ENCODE results near the gene ECE1.

The ECE1 gene

GRCh38 chr1:21313886-21314721 lies 23.8 kb upstream of the ECE1 start:
- peak in 6 of 42 donors; percentile 37 to 69 (median 52) for DNase-seq
- intact Hi-C loops (cut with DNase I): no loop called here

GRCh38 chr1:21313203-21313885 lies 23.1 kb upstream of the ECE1 start:
- no peak for DNase-seq
- intact Hi-C loops (cut with DNase I): no loop called here

- intact Hi-C loops (cut with DNase I): no loop called here
- no peak for DNase-seq
Observed at GRCh38 chr1:21312407-21312992, 22.2 kb upstream of the ECE1 start.

DNA sequence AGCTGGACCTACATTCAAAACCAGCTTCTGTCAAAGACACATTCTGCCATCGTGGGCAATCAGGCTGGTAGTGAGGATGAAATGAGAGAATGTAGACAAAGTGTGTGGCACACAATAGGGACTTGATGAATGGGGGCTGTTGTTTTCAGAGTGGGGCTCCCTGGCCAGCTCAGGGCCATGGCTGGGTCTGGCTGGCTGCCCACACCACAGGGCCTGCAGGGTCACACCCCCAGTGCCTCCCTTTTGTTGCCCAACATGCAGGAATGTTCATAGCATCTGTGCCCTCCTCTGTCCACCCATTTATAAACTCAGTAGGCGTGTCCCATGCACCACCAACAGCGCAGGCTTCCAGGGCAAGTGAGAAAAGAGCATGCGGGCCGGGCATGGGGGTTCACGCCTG lies 20.8 kb upstream of the ECE1 start:
- DNase-seq: peak; percentile 57 to 97 (median 87)
- intact Hi-C loops (cut with DNase I): no loop called here

DNA sequence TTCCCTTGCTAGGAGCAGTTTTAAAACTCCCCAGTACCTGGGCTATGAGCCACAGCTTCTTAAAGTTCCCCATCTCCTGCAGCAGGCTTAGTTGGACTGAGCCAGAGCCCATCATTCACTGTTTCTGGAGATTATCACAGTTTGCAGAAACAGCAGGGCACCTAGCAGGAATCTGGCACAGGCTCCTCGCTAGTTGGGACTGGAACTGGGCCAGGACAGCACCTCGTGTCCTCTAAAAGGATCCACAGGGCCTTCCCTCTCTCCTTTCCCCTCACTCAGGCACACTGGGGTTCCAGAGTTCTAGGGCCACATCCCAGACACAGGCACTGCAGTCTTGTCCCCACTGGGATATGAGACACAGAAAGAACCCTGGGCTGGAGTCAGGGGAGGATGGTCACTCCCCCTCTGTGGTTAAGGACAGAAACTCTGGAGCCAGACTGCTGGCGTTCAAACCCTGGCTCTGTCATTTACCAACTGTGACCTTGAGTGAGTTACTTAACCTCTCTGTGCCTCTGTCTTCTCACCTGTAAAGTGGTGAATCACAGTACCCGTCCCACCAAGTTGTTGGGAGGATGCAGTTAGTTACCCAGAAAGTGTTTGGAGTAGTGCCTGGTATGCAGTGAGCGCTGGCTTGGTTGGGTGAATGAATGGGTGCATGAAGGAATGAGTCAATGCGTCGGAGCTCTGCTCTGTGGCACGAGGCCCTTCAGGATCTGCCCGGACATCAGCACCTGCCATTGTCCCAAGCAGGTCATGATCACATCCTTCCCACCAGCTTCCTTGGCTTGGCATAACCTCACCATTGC lies 18.8 kb upstream of the ECE1 start:
- DNase-seq: peak in 1 of 42 donors; percentile 6
- intact Hi-C loops (cut with DNase I): no loop called here

GRCh38 chr1:21308330-21308729 lies 18.1 kb upstream of the ECE1 start:
- intact Hi-C loops (cut with DNase I): no loop called here
- DNase-seq: no peak

DNA sequence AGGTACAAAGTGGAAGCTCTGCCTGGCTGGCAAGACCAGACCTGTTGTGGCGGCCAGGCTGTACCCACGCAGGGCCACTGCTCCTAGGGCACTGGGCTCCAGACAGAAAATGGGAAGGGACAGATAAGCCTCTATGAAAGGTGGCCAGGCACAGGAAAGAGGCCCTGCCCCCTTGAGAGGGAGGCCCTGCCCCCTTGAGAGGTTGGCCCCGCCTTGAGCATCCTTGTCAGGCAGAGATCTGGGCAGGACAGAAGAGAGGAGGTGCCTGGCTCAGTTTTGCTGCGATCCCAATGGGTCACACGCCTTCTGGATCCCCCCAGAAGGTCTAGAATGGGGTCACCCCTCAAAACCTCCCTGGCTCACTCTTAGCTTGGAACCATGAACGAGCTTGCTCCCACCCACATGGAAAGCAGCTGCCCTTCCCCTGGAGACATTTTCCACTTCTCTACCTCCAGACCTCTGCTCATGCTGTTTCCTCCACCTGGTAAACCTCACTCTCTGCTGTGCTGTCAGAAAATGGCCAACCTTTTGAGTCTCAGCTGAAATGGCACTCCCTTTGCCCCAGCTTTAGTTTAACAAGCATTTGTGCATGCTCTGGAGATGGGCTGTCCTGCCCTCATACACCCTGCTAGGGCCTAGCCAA lies 17.5 kb upstream of the ECE1 start:
- intact Hi-C loops (cut with DNase I): no loop called here
- peak in 1 of 42 donors; percentile 5 for DNase-seq

DNA sequence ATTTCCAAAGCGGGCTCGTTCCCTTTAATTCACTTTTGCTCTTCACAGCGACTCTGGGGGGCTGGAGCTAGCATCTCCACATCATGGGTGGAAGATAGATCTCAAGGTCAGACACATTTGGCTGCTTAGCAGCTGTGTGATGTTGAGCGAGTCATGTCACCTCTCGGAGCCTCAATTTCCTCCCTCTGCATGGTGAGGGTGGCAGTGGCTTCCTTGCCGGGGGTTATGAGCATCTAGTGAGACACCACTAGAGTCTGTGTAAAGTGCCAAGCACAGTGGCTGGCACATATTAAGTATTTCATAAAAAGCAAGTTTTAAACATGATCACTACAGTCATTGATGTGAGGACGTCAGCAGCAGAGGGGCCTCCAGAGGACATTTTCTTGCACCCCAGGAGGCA lies 16.9 kb upstream of the ECE1 start:
- no peak for DNase-seq
- intact Hi-C loops (cut with DNase I): no loop called here

DNA sequence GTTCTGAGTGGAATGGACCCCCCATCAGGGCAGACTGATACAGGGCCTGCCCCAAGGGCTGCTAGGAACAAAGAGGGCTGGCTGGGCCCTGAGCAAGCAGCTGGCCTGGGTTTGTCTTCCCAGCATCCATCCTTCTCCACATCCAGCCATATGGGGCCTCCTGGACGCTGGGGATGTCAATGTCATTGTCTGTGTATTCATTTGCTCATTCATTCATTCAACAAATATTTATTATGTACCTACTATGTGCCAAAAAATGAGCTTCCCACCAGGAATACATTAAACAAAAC lies 15.6 kb upstream of the ECE1 start:
- intact Hi-C loops (cut with DNase I): no loop called here
- peak in 1 of 42 donors; percentile 75 for DNase-seq

DNA sequence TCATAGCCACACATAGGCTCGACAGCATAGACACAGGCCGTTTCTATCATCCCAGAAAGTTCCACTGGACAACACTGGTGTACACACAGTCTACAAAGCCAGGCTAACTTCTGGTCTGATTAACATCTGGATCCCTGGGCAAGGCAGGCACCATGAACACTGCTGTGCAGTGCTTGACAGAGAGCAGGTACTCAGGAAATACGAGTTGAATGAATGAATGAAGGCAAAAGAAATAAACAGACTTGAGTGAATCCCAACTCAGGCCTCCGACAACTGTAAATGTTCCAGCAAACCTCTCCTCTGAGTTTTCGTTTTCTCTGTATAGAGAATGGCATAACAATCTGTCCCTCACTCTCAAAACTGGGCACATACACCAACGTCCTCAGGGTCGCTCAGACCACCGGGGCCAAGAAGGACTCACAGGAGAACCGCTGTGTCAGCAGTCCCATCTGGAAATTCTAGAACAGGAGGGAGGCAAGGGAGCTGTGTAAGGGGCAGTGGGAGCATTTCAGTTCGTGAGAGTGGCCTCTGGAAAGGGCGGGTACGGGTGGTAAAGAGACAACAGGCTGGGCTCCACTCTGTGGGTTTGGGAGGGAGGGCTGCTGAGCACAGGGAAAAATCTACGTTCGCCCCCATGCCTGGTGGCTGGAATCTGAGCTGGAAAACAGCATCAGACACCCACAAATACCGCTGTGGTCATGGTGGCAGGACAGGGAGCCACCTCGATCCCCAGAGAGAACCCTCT lies 15.1 kb upstream of the ECE1 start:
- intact Hi-C loops (cut with DNase I): no loop called here
- no peak for DNase-seq

DNA sequence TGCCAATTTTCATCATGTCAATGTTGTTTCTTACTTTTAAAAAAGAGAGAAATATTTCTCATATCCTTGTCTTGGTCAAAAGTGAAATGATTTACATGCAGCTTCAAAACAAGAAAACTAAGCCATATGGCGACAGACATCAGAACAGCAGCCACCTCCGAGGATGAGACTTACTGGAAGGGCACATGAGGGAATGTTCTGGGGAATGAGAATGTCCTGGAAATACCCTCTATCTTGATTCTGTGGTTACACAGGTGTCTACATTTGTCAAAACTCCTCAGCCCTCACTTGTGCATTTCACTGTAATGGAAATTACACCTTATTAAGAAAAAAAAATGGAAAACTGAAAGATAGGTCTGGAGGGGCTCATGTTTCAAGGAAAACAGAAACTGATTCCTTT lies 14.2 kb upstream of the ECE1 start:
- DNase-seq: no peak
- intact Hi-C loops (cut with DNase I): no loop called here

DNA sequence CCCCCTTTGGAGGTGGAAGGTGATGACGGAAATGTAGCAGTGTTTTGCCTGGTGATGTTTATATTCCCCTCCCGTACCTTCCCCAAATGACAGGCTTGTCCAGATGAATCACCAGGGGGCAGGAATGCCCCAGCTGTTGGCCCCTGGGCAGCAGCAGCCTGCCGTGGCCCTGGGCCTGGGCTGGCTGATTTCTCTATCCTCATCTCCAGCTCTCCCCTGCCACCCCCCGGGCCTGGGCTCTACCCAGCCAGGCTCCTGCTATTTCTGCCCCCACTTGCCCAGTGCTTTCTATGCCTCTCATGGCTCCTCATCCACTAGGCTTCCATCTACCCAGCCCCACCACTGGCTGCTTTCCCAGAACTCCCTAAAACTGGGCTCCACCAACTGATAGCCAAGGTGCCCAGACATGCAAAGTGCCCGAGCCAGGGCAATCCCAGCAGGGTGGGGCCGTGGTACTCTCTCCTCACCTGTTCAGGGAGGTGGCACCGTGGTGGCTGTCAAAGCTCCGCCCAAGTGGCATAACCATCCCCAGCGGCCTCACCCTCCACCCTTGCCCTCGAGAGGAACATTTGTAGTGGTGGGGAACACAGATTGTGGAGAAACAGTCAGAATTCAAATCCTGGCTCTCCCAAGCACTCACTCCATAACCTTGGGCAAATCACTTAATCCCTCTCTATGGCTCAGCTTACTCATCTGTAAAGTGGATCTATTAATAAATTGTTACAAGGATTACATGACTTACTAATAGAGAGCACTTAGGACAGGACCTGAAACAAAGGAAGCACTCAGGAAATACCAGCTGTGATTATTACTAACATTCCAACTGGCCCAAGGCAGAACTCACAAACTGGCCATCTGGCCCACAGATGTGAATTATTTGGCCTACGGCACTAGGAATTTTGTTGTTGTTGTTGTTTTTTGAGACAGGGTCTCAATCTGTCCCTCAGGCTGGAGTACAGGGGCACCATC lies 12.8 kb upstream of the ECE1 start:
- DNase-seq: peak in 2 of 42 donors; percentile 26 to 75
- intact Hi-C loops (cut with DNase I): no loop called here

DNA sequence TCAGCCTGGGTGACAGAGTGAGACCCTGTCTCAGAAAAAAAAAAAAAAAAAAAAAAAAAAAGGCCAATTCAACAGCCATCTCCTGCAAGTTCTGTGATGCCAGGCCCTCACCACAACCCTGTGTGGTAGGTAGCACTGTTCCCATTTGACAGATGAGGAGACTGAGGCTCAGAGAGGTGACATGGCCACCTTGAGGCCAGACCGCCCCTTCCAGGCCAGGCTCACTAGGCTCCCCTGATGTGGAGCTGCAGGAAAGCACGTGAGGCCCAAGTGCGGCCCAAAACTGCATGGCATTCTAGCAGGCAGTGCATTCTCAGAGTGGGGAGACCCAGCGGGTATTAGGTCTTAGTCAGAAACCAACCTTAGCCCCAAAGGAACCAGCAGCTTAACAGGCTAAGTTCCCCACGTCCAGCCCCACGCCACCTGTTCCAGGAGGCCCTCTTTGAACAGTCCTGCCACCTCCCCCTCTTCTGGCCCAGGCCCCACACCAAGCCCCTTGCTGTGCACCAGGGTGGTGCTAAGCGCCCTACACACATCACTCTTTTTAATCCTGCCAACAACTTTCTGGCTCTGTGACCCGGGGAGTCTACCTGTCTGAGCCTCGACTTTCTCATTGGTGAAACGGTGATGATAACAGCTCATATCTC lies 11.7 kb upstream of the ECE1 start:
- peak in 1 of 42 donors; percentile 4 for DNase-seq
- intact Hi-C loops (cut with DNase I): no loop called here

GRCh38 chr1:21300774-21301173 lies 10.5 kb upstream of the ECE1 start:
- DNase-seq: no peak
- intact Hi-C loops (cut with DNase I): no loop called here

DNA sequence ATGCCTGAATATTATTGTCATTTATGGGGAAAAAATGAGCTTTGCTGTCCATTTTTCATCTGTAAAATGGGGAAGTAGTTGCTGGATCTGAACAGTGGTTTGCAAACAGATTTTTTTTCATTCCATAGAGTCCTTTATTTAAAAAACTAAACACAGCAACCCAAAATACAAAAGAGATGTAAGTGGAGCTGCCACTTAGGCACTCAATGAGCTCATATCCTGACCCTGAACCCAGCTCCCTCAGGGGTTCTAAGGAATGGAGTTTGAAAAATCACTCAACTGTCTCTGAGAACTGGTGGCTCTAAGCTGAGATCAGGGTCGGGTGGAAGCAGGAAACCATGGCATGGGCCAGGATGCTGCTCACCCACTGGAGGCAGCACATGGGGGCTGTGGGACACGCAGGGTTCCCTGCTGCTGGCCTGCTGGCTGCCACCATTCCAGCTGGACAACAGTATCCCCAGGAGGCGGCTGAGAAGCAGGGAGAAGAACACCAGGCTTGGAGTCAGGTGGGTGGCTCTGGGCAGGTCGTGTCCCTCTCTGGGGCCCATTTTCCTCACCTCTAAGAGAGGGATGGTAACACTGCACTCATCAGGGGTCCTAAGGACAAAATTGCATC lies 9.6 kb upstream of the ECE1 start:
- no peak for DNase-seq
- intact Hi-C loops (cut with DNase I): no loop called here

DNA sequence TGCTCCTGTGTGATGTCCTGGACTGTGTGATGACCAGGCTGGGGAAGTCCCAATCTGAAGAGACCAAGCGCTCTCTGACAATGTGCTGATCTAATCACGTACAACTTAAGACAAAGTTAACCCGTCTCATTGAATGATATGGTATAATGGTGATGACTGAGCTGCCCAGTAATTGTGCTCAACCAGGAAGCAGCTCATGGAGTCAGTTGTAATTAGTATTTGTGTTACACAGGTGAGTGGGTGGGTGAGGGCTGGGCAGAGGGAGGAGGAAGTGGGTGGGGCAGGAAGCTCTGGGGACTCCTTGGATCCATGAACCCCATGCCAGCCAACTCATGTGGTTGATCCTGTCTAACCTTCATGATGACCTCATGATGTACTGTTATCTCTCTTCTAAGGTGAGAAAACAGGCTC lies 8.7 kb upstream of the ECE1 start:
- intact Hi-C loops (cut with DNase I): no loop called here
- no peak for DNase-seq

Measured in head of caudate nucleus (tissue), 42 donors.